ENCODE data around the gene AMER1.
"Not testable (repeated sequence)": the region's sequence is repeated elsewhere in the genome, so short reads cannot be mapped to it uniquely, and the experiment has no call there.

AMER1 gene

GRCh38 chrX:64205441-64205734 is at the start of gene AMER1:
AMER1 (minus strand) TSS chrX:64205708; CDS start chrX:64193286, 12,422 bp downstream.
- DNase-seq (ENCODE audit: low spot score): no peak

GRCh38 chrX:64230123-64230970 is 24.8 kb upstream of the AMER1 start, which contains the start of gene ASB12:
ASB12 (minus strand) TSS chrX:64230607; CDS start chrX:64225650, 4,957 bp downstream.
- no peak for DNase-seq (ENCODE audit: low spot score)

- no peak for DNase-seq (ENCODE audit: low spot score)
These were observed 23.6 kb upstream of the AMER1 start for GRCh38 chrX:64229154-64229553.

GRCh38 chrX:64218023-64218422 is 12.5 kb upstream of the AMER1 start:
- no peak for DNase-seq (ENCODE audit: low spot score)

GRCh38 chrX:64213989-64214388 is 8.5 kb upstream of the AMER1 start:
- DNase-seq (ENCODE audit: low spot score): not testable (repeated sequence)

- DNase-seq (ENCODE audit: low spot score): no peak
These were observed 1.2 kb upstream of the AMER1 start for GRCh38 chrX:64206556-64207162.

- peak; percentile 91 for DNase-seq (ENCODE audit: low spot score)
These were observed 410 bp upstream of the AMER1 start for GRCh38 chrX:64205735-64206501.

GRCh38 chrX:64204701-64205440 is 637 bp downstream of the AMER1 start:
- DNase-seq (ENCODE audit: low spot score): peak; percentile 61

- DNase-seq (ENCODE audit: low spot score): no peak
These were observed 1.3 kb downstream of the AMER1 start for GRCh38 chrX:64204252-64204651.

- DNase-seq (ENCODE audit: low spot score): no peak
These were observed 2.6 kb downstream of the AMER1 start for GRCh38 chrX:64202808-64203325.

- DNase-seq (ENCODE audit: low spot score): no peak
These were observed 7.5 kb downstream of the AMER1 start for GRCh38 chrX:64198036-64198435.

GRCh38 chrX:64196606-64197005 is 8.9 kb downstream of the AMER1 start:
- DNase-seq (ENCODE audit: low spot score): no peak

- DNase-seq (ENCODE audit: low spot score): no peak
These were observed 9.6 kb downstream of the AMER1 start for GRCh38 chrX:64195862-64196261.

- DNase-seq (ENCODE audit: low spot score): no peak
These were observed 12.8 kb downstream of the AMER1 start for GRCh38 chrX:64192673-64193072.

GRCh38 chrX:64192040-64192439 is 13.5 kb downstream of the AMER1 start:
- no peak for DNase-seq (ENCODE audit: low spot score)

- no peak for DNase-seq (ENCODE audit: low spot score)
These were observed 14.1 kb downstream of the AMER1 start for GRCh38 chrX:64191281-64192010.

- no peak for DNase-seq (ENCODE audit: low spot score)
These were observed 15.3 kb downstream of the AMER1 start for GRCh38 chrX:64190136-64190740.

GRCh38 chrX:64188901-64189300 is 16.6 kb downstream of the AMER1 start:
- DNase-seq (ENCODE audit: low spot score): no peak

GRCh38 chrX:64187762-64188150 is 17.8 kb downstream of the AMER1 start:
- DNase-seq (ENCODE audit: low spot score): no peak

- no peak for DNase-seq (ENCODE audit: low spot score)
These were observed 18.3 kb downstream of the AMER1 start for GRCh38 chrX:64186974-64187761.

Data from D341Med (cell line).